GM19240 (cell line): ENCODE results near the gene PSMD5.
"Not testable (repeated sequence)": the region's sequence is repeated elsewhere in the genome, so short reads cannot be mapped to it uniquely, and the experiment has no call there.

ENCODE experiments used
- DNase-seq: peaks from one replicate; pipeline ENCODE4 v3.0.0; 2011; ENCODE audit warnings: low spot score; ENCODE audit not compliant: insufficient read length

The PSMD5 gene

DNA sequence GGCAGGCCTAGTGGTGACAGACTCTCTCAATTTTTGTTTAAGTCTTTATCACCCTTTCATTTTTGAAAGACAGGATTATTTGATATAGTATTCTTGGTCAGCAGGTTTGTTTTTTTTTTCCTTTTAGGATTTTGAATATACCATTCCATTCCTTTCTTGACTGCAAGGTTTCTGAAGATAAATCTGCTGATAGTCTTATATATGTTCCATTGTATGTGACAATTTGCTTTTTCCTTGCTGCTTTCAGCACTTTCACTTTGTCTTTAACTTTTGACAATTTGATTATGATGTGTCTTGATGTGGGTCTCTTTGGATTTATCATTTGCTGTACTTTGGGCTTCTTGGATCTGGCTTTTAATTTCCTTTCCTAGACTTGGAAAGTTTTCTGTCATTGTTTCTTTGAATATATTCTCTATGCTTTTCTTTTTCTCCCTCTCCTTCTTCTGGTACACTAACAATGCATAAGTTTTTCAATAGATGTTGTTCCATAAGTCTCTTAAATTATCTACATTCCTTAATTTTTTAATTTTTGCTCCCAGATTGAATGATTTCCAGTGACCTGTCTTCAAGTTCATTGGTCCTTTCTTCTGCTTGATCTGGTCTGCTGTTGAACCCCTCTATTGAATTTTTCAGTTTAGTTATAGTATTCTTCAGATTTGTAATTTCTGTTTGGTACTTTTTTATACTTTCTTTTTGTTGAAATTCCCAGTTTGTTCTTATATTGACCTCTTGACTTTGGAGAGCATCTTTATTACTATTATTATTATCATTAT is 34.9 kb downstream of the PSMD5 start:
- DNase-seq, result no peak

DNA sequence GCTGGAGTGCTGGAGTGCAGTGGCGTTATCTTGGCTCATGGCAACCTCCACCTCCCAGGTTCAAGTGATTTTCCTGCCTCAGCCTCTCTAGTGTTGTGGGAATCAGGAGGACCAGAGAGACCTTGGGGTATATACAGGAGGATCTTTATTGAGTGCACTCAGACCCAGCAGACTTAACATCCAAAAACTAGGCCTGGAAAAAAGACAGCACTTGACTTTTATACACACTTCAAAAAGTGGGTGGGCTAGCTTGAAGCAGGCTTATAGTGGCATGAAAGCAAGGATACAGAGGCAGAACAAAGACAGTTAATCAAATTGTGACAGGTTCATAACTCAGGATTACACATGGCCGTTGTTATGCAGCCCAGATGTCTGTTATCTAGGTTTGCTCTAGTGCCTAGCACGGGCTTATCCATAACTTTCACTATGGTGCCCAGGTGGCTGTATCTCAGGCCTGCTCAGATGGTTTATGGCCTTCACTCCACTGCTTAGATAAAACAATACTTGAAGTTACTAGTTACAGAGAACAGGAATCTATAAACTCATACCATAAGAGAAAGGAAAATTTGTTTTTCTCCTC is 37.8 kb downstream of the PSMD5 start:
- DNase-seq, result not testable (repeated sequence)

DNA sequence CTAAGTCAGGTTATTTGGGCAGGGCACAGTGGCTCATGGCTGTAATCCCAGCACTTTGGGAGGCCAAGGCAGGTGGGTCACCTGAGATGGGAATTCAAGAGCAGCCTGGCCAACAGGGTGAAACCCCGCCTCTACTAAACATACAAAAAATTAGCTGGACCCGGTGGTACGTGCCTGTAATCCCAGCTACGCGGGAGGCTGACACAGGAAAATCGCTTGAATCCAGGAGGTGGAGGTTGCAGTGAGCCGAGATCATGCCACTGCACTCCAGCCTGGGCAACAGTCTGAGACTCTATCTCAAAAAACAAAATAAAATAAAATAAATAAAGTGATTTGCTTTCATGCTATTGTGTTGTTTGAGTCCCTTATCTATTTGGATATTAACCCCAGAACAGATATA is 41.3 kb downstream of the PSMD5 start:
- no peak for DNase-seq

DNA sequence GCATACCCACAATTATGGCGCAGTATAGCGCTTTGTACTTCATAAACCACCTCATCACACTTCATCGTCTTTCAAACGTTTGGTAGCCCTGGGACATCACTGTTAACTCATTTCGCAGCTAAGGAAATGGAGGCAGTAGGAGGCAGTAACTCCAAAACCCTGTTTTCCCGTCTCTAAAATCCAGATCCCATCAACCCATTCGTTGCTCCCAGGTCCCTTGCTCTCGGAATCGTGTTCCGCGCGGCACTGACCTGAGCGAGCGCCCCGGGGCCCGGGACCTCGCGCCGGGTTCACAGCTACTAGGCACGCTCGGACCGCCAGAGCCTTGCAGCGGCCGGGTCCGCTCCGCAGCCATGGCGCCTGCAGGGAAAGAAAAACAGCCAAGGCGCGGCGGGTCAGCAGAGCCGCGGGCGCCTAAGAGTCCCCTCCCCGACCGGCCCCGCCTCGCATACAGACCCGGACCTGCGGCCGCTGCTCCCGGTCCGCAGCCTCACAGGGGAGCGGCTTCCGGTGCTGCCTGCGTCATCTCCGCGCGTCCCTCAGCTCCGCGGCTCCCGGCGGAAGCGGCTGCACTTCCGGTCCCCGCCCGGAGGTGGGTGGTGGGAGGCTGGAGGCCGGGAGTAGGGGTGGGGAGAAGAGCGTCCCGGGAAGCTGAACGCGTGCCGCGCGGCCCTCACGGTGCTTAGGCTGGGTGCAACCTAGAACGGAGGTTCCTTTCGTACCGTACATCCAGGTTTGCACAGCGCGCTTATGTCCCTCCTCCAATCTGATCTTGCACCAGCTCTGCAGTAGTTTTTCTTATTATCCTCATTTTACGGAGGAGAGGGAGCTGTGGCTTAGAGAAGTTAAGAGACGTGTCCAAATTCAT is 49.6 kb downstream of the PSMD5 start, which contains the start of gene FBXW2:
Gene FBXW2 (minus strand): TSS at position 519 of the 868 bp plus-strand sequence. CDS start 5,158 bp downstream, outside the sequence.
- DNase-seq, result peak; percentile 69

DNA sequence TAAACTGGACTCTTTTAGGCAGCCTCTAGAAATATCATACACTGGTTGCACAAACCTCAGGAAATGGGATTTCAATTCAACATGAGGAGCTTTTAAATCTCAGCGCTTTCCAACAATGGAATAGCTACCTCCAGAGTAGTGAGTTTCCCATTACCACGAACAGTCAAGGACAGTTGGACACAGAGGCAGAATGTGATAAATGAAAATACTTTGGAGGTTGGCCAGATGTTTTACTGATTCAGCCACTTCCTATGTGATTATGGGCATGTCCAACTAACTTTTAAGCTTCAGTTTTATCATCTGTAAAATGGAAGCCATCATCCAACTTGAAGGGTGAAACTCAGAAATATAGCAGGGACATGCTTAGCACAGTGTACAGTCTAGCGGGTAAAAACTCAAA is 51.6 kb downstream of the PSMD5 start:
- DNase-seq, result no peak

DNA sequence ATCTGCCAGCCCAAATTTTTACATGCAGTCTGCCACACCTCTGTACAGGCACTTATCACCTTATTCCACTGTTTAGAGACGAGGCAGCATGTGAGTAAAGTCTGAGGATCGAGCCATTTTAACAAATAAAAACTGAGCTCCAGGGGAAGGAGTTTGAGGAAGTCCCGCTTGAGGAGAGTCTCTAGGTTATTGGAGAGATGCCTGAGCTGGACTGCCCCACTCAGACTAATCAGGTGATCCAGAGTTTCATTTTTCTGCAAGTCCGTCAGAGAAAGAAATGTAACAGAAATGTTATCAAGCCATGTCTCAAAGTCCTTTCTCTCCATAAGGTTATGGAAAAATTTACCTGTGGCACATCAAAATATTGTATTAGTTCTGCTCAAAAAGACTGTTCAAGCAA is 54.8 kb downstream of the PSMD5 start:
- no peak for DNase-seq

DNA sequence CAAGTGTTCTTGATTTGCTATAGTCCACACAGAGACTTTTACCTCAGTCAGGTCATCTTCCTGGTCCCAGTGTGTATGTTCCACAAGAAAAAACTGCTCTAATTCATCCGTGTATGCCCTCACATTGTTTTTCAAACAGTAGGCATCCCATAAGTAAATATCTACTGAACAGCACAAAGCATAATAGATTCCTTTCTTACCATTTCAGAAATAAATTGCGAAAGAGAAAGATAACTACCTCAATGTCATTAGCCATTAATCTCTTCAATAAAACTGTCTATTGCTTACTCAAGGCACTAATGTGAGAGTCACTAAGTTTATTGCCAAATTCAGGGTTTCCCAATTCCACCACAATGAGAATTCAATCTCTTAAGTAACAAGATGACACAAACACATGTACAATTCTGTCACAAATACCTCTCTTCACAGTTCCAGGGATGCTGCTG is 59.1 kb downstream of the PSMD5 start:
- DNase-seq, result no peak

DNA sequence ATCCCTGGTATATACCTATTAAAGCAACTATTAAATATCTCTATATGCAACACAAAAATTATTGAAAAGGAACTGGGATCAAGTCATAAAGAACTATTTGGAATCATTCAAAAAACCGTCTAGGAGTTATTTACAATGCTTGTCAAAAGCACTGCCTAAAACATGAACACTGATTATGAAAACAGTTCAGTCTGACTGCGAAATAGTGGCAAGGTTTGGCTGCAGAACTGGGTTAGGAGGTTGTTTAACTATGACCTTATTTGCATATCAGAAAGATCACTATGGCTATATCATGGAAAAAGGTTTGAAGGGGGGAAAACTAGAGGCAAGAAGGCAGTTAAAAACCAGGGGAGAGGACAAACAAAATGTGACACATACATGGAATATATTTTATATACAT is 61.5 kb downstream of the PSMD5 start:
- no peak for DNase-seq

DNA sequence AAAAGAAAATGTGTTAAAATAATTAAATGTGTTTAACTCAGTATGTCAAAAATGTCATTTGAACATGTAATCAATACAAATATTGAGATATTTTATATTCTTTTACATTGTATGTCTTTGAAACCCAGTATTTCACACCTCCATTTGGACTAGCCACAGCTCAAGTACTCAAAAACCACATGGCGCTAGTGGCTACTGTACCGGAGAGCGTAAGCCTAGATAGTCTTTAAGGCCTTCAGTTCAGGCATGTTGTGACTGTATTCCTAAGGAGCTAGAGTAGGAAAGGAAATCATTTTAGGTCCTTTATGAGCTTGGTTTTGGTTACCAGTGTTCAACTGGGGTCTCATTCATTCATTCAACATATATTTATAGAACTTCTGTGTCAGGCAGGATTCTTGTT is 62.4 kb downstream of the PSMD5 start:
- no peak for DNase-seq

DNA sequence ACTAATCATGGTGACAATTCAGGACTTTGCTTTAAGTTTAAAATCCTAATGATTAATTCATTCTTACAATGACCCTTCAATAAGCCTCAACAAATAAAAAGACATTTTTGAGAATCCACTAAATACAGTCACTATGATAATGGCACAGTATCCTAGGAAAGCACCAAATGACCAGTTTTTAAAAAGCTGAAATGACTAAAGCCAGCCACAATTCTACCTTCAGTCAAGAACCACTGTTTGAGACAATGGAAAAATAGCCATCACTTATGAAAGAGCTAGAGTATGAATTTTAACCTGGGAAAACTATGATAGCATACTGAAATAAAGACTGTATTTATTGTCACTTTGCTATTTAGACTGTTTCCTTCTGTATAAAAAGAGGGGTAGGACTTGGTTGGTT is 63.5 kb downstream of the PSMD5 start:
- DNase-seq, result no peak

DNA sequence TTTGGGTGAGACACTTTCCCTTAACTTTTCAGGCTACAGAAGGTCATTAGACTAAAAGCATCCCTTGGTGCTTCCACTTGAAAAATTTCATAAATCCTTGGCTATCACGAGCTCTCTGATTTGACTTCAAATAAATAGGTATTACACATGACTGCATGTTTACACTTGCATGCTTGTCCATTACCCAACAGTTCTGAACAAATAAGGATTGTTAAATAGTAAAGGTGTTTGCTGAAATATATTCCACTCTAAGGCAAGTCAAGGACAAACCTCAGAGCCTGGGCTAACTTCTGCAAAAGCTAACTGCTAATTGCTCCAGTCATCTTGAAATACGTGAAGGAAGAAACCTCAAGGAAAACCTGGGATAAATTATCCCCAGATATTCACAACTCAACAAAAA is 64.0 kb downstream of the PSMD5 start:
- no peak for DNase-seq

DNA sequence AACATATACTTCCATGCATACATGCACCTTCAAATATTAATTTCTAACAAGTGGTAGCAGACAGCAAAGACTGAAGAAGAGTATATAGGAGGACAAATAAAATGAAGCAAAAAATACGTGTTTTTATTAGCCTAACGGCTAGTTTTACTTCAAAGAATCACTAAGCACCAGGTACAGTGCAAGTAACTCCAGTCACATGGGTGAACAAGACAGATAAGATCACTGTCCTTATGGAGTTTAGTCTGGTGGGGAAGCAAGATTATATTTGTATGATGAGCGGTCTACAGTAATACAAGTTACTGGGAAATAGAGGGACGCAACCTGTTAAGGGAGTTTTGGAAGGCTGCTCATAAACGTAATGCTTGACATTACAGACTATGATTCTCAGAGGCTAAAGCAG is 65.5 kb downstream of the PSMD5 start:
- no peak for DNase-seq

DNA sequence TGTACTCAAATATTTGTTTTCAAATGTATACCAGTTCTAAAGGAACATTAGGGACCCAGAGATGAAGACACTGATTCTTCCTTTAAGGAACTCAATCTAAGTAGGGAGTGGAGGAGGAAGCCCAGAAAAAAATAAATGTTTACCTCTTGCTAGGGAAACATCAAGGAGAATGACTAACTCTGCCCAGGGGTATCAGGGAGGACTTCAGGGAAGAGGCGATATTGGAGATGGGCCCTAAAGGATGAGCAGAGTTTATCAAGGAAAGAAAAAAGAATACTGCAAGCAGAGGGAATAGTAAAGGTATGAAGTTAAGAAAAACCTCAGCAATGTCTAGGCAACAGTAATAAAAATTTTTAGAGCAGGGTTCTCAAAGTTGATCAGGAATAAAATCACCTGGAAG is 65.9 kb downstream of the PSMD5 start:
- no peak for DNase-seq

DNA sequence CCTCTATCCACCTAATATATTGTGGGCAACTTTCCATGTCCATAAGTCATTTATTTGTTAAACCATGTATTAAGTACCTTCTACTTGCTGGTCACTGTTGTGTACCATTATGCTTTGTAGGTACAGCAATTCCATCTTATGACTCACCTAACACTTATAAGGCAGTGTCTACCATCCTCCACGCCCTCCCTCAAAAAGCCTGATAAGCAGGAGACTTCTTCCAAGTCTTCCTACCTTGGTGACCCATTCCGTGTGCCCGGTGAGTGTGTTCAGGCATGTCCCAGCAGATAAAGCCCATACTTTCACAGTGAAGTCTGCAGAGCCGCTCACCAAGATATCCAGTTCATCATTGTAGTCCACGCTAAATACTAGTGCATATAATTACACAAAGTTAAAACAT is 66.9 kb downstream of the PSMD5 start:
- DNase-seq, result no peak

DNA sequence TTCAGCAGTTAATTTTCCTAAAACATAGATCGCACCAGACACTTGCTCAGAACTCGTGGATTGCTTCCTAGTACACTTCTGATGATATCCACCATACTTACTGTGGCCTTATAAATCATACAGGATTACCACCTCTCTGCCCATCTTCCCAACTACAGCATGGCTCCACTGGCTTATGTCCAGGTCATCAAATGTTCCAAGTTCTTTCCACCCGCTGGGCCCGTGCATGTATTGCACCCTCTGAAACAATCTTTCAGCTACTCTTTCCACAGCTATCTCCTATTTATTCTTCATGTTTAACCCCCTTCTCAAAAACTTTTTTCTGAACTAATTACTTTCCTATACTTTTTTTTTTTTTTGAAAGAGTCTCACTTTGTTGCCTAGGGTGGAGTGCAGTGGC is 68.0 kb downstream of the PSMD5 start:
- DNase-seq, result no peak

DNA sequence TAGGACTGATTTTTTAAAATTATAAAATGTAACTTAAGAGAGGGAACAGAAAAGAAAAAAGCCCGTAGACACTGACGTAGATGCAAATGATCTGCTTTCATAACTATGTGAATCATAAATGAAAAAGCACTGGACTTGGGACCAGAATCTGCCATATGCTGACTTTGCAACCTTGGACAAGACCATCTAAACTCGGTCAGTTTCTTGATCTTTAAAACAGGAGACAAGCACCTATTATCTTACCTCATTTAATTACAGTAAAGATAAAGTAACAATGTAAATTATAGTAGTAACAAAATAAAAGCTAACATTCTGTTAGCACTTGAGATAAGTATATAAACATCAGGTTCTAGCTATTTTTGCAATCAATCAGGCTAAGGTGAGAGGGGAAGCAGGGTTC is 69.5 kb downstream of the PSMD5 start:
- no peak for DNase-seq

DNA sequence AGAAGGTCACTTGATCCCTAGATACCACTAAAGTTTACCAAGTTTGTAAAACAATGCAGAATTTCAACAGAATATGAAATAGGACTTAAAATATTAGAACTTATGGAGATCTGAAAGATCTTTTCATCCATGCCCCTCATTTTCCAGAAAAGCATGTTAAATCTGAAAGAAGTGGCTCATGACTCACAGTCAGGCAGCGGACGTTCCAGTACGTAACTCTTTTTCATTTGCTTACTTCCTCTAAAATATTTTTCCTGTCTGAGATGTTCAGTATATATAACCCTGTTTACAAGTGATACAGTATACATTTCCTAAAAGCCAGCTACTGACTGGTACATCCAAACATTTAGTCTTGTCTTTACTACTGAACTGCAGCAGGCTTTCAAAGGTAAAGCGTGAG is 71.8 kb downstream of the PSMD5 start:
- DNase-seq, result no peak

DNA sequence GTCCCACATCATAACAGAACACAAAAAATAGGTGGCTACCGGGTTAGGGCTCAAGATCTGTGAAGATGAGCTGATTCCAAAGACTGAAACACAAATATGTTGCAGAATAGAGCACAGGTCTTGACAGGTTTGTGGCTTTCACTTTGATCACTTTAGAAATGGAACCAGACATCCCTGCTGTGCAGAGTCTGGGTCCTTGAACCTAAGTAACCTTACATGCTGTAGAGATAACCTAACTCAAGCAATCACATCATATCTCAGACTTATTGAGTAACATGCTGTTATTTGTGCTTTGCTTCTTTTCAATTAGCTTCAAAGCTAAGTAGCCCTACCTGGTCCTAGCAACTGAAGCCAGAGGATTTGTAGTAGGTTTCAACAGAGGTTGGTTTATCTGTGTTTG is 73.8 kb downstream of the PSMD5 start:
- no peak for DNase-seq

DNA sequence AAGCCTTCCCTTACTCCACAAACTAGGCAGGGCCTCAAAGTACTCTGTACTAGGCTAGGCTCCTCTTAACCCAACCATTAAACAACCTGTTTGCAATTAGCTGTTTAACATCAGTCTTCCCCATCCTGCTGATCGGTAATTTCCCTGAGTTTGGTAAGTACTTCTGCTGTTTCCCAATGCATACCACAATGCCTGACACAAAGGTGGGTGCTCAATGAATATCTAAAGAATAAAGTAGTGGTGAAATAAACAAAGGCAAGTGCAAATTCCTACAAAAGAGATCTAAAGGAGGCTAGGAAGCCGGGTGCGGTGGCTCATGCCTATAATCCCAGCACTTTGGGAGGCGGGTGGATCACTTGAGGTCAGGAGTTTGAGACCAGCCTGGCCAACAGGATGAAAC is 74.5 kb downstream of the PSMD5 start:
- no peak for DNase-seq

DNA sequence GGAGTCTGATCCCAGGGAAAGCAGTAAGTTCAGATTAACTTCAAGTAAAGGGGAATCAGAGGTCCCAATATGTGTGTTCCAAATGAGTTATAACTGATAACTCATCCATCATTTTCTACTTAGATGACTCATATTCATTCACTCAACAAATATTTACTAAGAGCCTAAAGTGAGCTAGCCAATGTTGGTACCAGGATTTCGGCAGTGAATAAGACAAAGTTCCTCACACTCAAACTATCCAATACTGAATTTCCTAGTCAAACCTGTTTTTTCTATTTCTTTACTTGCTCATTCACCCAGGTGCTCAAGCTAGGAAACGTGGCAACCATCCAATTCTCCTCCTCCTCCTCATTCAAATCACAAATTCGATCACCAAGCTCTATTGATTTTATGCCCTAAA is 75.3 kb downstream of the PSMD5 start:
- DNase-seq, result no peak
